ENCODE results near the gene PCDHGC4.

PCDHGC4 gene

GRCh38 chr5:141484641-141485311 is at the start of gene PCDHGC4:
Gene PCDHGC4, plus strand, starts transcription at chr5:141485030. Its CDS starts 144 bp downstream, at chr5:141485174.
- peak within 1 kb of the TSS; percentile 27 for H3K4me3 ChIP-seq (ENCODE audit: low read depth, low read length)
- DNase-seq (ENCODE audit: low read depth, low spot score) = peak; percentile 42
- TF ChIP-seq CTCF (IDR thresholded peaks at IDR 0.05; ENCODE audit: low read depth, low read length) = no peak
- in situ Hi-C loops (cut with HindIII; ENCODE audit: low sequenced_read_pairs) = no loop called here

GRCh38 chr5:141437221-141437620 is 47.6 kb upstream of the PCDHGC4 start:
- in situ Hi-C loops (cut with HindIII; ENCODE audit: low sequenced_read_pairs) = no loop called here
- H3K4me3 ChIP-seq (ENCODE audit: low read depth, low read length) = no peak overlapping the region
- no peak for TF ChIP-seq CTCF (IDR thresholded peaks at IDR 0.05; ENCODE audit: low read depth, low read length)
- DNase-seq (ENCODE audit: low read depth, low spot score) = no peak

- no peak overlapping the region for H3K4me3 ChIP-seq (ENCODE audit: low read depth, low read length)
- in situ Hi-C loops (cut with HindIII; ENCODE audit: low sequenced_read_pairs) = no loop called here
- no peak for TF ChIP-seq CTCF (IDR thresholded peaks at IDR 0.05; ENCODE audit: low read depth, low read length)
- no peak for DNase-seq (ENCODE audit: low read depth, low spot score)
Observed at GRCh38 chr5:141439411-141440141, 45.3 kb upstream of the PCDHGC4 start.

- H3K4me3 ChIP-seq (ENCODE audit: low read depth, low read length) = no peak overlapping the region
- no peak for TF ChIP-seq CTCF (IDR thresholded peaks at IDR 0.05; ENCODE audit: low read depth, low read length)
- no peak for DNase-seq (ENCODE audit: low read depth, low spot score)
- in situ Hi-C loops (cut with HindIII; ENCODE audit: low sequenced_read_pairs) = no loop called here
Observed at GRCh38 chr5:141440341-141440740, 44.5 kb upstream of the PCDHGC4 start.

GRCh38 chr5:141441571-141442170 is 43.2 kb upstream of the PCDHGC4 start:
- DNase-seq (ENCODE audit: low read depth, low spot score) = no peak
- no peak overlapping the region for H3K4me3 ChIP-seq (ENCODE audit: low read depth, low read length)
- no peak for TF ChIP-seq CTCF (IDR thresholded peaks at IDR 0.05; ENCODE audit: low read depth, low read length)
- in situ Hi-C loops (cut with HindIII; ENCODE audit: low sequenced_read_pairs) = no loop called here

GRCh38 chr5:141465351-141465750 is 19.5 kb upstream of the PCDHGC4 start:
- in situ Hi-C loops (cut with HindIII; ENCODE audit: low sequenced_read_pairs) = no loop called here
- no peak overlapping the region for H3K4me3 ChIP-seq (ENCODE audit: low read depth, low read length)
- TF ChIP-seq CTCF (IDR thresholded peaks at IDR 0.05; ENCODE audit: low read depth, low read length) = no peak
- DNase-seq (ENCODE audit: low read depth, low spot score) = no peak

All from astrocyte of the spinal cord (primary cell).